Peyer's patch (tissue), 4 donors: ENCODE results near the gene FRMD5. TPM values are rescaled to one million over a fixed set of nuclear protein-coding genes. Genes with fewer than 3 reads are reported as not detected.

ENCODE experiments used
- DNase-seq, 3 donors: peaks; one replicate each; pipeline ENCODE4 v3.0.0-alpha.2; 2017 to 2019
- H3K27ac ChIP-seq, 4 donors: fragments of 200-600 bp; sonication (generic); one replicate each; pipeline ENCODE4 v1.5.1; 2016 to 2019
- H3K27me3 ChIP-seq, 2 donors: fragments of 200-600 bp; sonication (generic); one replicate each; pipeline ENCODE4 v1.5.1; 2019
- H3K36me3 ChIP-seq, 3 donors: fragments of 200-600 bp; sonication (generic); one replicate each; pipeline ENCODE4 v1.5.1; 2016 to 2019
- H3K4me1 ChIP-seq, 4 donors: fragments of 200-600 bp; sonication (generic); one replicate each; pipeline ENCODE4 v1.5.1; 2016 to 2019
- H3K4me3 ChIP-seq, 4 donors: fragments of 200-600 bp; sonication (generic); 1 replicate in 3 of 4; 2 replicates in 1 of 4; pipeline ENCODE4 v1.5.1; 2016 to 2019; ENCODE audit warnings: mild to moderate bottlenecking in 1 of 4
- H3K9me3 ChIP-seq, 4 donors: fragments of 200-600 bp; sonication (generic); one replicate each; pipeline ENCODE4 v1.5.1; 2016 to 2019; ENCODE audit warnings: mild to moderate bottlenecking in 1 of 4
- CTCF ChIP-seq, 6 experiments: fragments of 450-650 bp in 4 of 6; fragments of 200-600 bp in 2 of 6; sonication (generic) in 1 of 6; IDR thresholded peaks; one replicate each; pipeline ENCODE4 v1.5.1; 2017 to 2019; ENCODE audit warnings: antibody characterized with exemption in 6 of 6, mild to moderate bottlenecking in 3 of 6, moderate library complexity in 1 of 6
- POLR2A ChIP-seq, 2 donors: fragments of 450-650 bp; IDR thresholded peaks; one replicate each; pipeline ENCODE4 v1.5.1; 2017; ENCODE audit warnings: antibody characterized with exemption in 2 of 2, mild to moderate bottlenecking in 2 of 2, moderate library complexity in 2 of 2
- total RNA-seq, 4 donors: library from RNA; depleted of rRNA; stranded (reverse); fragments of >200 nt; gene quantifications; one replicate each; pipeline ENCODE4 v1.1.0, GENCODE V29; 2016

Gene FRMD5
- total RNA-seq, 4 donors from 2014 or later: 0.54 to 5.0 (median 0.57) TPM; not detected in 1

DNA sequence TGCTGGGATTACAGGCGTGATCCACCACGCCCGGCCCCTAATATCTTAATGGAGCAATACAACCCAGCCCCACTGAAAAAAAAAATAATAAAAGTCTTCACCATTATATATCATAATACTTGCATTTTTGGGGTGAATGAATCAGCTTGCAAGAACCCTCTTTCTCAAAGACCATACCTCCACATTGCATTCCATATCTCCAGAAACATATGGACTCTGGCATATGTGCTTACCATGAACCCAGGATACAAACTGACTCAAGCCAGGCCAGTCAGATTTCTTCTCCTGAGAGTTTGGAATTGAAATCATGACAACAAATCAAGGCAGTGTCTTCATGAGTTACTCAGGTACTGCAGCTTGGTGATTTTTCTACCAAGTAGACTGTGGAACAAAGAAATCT, 101.2 kb downstream of the FRMD5 start:
- TF ChIP-seq CTCF (IDR thresholded peaks at IDR 0.05): no peak
- no peak for TF ChIP-seq POLR2A (IDR thresholded peaks at IDR 0.05)
- Histone ChIP-seq H3K4me3 (no peak overlapping the region), H3K4me1 (no peaks in the 10 kb centered on the region), H3K27me3 (no peaks in the 10 kb centered on the region), H3K9me3 (no peaks in the 10 kb centered on the region), H3K36me3 (no peaks in the 10 kb centered on the region), H3K27ac (no peak overlapping the region)
- DNase-seq: no peak

DNA sequence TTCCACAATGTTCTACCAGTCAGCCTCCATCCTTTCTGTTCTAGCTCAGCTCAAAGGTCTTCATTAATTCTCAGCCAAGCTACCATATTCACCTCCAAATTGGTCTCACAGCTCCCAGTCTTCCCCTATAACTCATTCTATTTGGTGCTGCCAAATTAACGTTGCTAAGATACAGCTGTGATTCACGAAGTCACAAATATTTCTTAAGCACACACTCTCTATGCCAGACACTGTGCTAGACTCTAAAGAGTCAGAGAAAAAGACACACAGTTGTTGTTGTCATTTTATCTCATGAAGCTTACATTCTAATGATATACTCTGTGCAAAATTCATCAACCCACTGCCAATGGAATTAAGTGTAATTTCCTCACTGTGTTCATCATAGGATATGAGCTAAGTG, 102.8 kb downstream of the FRMD5 start:
- H3K27ac ChIP-seq: no peak overlapping the region

GRCh38 chr15:44087578-44088465, 107.2 kb downstream of the FRMD5 start:
- Histone ChIP-seq H3K27me3 (no peaks in the 10 kb centered on the region), H3K9me3 (no peaks in the 10 kb centered on the region), H3K4me1 (no peaks in the 10 kb centered on the region), H3K4me3 (no peak overlapping the region), H3K36me3 (no peaks in the 10 kb centered on the region), H3K27ac (no peak overlapping the region)
- no peak for TF ChIP-seq CTCF (IDR thresholded peaks at IDR 0.05)
- TF ChIP-seq POLR2A (IDR thresholded peaks at IDR 0.05): no peak
- DNase-seq: no peak

More for the DNA sequence above, 102.8 kb downstream of the FRMD5 start:
- H3K4me1 ChIP-seq: no peaks in the 10 kb centered on the region
- no peaks in the 10 kb centered on the region for H3K36me3 ChIP-seq
- H3K27me3 ChIP-seq: no peaks in the 10 kb centered on the region
- no peak overlapping the region for H3K4me3 ChIP-seq
- TF ChIP-seq POLR2A (IDR thresholded peaks at IDR 0.05) (no peak), CTCF (IDR thresholded peaks at IDR 0.05) (no peak)
- DNase-seq: no peak
- no peaks in the 10 kb centered on the region for H3K9me3 ChIP-seq

DNA sequence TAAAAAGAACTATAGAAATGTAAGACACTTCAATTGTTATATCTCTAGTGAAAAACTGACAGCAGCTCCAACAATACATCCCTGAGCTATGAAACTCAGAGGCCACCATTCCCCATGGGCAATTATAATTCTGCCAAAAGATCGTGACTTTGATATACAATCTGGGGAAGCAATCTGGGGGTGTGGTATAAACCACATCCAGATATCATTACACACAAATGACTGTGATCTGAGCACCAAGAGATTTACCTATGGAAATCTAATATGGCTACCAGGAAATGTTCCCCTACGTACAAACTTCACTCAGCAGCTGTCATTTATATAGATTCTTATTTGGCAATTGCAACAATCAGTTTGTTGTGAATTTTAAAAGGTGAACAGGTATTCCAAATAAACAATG, 110.3 kb downstream of the FRMD5 start:
- no peaks in the 10 kb centered on the region for H3K4me1 ChIP-seq
- no peak overlapping the region for H3K27ac ChIP-seq
- no peaks in the 10 kb centered on the region for H3K9me3 ChIP-seq
- no peaks in the 10 kb centered on the region for H3K27me3 ChIP-seq
- no peak overlapping the region for H3K4me3 ChIP-seq
- TF ChIP-seq POLR2A (IDR thresholded peaks at IDR 0.05) (no peak), CTCF (IDR thresholded peaks at IDR 0.05) (no peak)
- no peaks in the 10 kb centered on the region for H3K36me3 ChIP-seq
- no peak for DNase-seq

DNA sequence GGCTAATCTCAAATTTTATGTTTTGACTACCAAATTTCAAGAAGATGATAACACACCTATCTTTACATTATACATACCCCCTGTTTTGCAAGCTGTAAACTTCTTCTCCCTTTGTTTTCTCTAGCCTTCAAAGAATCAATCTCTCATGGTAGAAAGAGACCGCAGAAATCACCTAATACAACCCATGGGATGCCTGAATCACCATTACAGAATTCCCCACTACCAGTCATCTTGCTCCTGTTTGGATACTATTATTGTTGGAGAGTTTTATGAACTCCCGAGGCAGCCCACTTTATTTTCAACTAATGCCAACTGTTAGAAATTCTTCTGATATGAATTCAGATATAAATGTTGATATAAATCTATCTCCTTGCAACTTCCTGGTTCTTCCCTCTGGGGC, 110.9 kb downstream of the FRMD5 start:
- Histone ChIP-seq H3K27me3 (no peaks in the 10 kb centered on the region), H3K4me1 (no peaks in the 10 kb centered on the region), H3K27ac (no peak overlapping the region), H3K4me3 (no peak overlapping the region), H3K9me3 (no peaks in the 10 kb centered on the region), H3K36me3 (no peaks in the 10 kb centered on the region)
- DNase-seq: no peak
- TF ChIP-seq CTCF (IDR thresholded peaks at IDR 0.05) (no peak), POLR2A (IDR thresholded peaks at IDR 0.05) (no peak)
